Lower leg skin (tissue), 3 donors: ENCODE results near the gene FNDC3B.

Experiments
- POLR2A ChIP-seq, 2 donors: fragments of 450-650 bp; IDR thresholded peaks; one replicate each; pipeline ENCODE4 v1.6.1; 2016 to 2017; ENCODE audit warnings: antibody characterized with exemption in 2 of 2, mild to moderate bottlenecking in 1 of 2, moderate library complexity in 1 of 2
- TF ChIP-seq, protein P1 (sequence below), 3 donors: fragments of 450-650 bp; IDR thresholded peaks; one replicate each; pipeline ENCODE4 v1.5.1; 2016; ENCODE audit warnings: antibody characterized with exemption in 3 of 3, mild to moderate bottlenecking in 3 of 3, moderate library complexity in 2 of 3

DNA sequence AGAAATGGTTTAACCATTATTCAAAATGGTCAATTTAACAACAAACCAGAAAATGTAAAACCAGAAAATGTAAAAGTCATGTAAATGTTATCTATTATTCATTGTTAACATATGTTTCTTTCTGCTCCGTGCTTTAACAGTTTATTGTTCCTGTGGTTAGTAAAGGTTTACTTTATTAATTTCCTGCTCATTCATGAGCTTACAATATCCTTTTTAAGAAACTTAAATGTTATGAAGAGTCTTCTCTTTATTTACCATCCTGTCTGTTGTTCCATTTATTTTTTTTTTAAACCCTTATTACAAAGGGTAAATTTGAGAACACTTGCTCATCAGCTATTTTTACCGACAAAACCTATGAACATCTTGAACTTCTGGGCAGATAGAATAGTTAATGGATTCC is 260.8 kb downstream of the FNDC3B start:
- TF ChIP-seq, protein P1, sequence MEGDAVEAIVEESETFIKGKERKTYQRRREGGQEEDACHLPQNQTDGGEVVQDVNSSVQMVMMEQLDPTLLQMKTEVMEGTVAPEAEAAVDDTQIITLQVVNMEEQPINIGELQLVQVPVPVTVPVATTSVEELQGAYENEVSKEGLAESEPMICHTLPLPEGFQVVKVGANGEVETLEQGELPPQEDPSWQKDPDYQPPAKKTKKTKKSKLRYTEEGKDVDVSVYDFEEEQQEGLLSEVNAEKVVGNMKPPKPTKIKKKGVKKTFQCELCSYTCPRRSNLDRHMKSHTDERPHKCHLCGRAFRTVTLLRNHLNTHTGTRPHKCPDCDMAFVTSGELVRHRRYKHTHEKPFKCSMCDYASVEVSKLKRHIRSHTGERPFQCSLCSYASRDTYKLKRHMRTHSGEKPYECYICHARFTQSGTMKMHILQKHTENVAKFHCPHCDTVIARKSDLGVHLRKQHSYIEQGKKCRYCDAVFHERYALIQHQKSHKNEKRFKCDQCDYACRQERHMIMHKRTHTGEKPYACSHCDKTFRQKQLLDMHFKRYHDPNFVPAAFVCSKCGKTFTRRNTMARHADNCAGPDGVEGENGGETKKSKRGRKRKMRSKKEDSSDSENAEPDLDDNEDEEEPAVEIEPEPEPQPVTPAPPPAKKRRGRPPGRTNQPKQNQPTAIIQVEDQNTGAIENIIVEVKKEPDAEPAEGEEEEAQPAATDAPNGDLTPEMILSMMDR (IDR thresholded peaks at IDR 0.05), result no peak
- TF ChIP-seq POLR2A (IDR thresholded peaks at IDR 0.05), result no peak
